Left ventricle myocardium inferior (tissue), 1 donor: ENCODE data around the gene MAB21L4. TPM values are rescaled to one million over a fixed set of nuclear protein-coding genes. Genes with fewer than 3 reads are reported as not detected.
A peak's percentile ranks its signal among the peaks of the same experiment; 100 is the strongest.

Source experiments
- DNase-seq: peaks from one replicate; pipeline ENCODE4 v3.0.0-alpha.2; 2020
- H3K27ac ChIP-seq: fragments of 200-600 bp; replicated peaks from 2 replicates; pipeline ENCODE4 v1.8.0; 2021
- H3K27me3 ChIP-seq: fragments of 200-600 bp; 2 replicates; pipeline ENCODE4 v1.8.0; 2021; ENCODE audit warnings: low read depth
- H3K36me3 ChIP-seq: fragments of 200-600 bp; 2 replicates; pipeline ENCODE4 v1.8.0; 2021
- H3K4me1 ChIP-seq: fragments of 200-600 bp; 2 replicates; pipeline ENCODE4 v1.8.0; 2021
- H3K4me3 ChIP-seq: fragments of 200-600 bp; 2 replicates; pipeline ENCODE4 v1.8.0; 2021; ENCODE audit warnings: mild to moderate bottlenecking, moderate library complexity
- H3K9me3 ChIP-seq: fragments of 200-600 bp; replicated peaks from 2 replicates; pipeline ENCODE4 v1.8.0; 2021
- intact Hi-C: fragments of 100-400 bp; cut with micrococcal nuclease; formaldehyde crosslinking; loops from one replicate; pipeline ENCODE4 v1.11.0; 2022
- total RNA-seq: library from RNA; stranded (reverse); fragmentation: NEBNext Ultra II Directional; extraction: Animal tissue kit (Norgen Biotek cat#: 25700); gene quantifications from one replicate; pipeline ENCODE4 v1.2.1, GENCODE V29; 2021
- TF ChIP-seq, protein P1 (sequence below): fragments of 200-600 bp; IDR thresholded peaks from 2 replicates; pipeline ENCODE4 v1.8.0; 2021; ENCODE audit warnings: antibody characterized with exemption, mild to moderate bottlenecking, borderline replicate concordance
- donor health status: DM: no; HTN: yes; CAD: no; lungs with severe emphysema.

The MAB21L4 gene
- total RNA-seq, 1 donor from 2014 or later, result not detected

DNA sequence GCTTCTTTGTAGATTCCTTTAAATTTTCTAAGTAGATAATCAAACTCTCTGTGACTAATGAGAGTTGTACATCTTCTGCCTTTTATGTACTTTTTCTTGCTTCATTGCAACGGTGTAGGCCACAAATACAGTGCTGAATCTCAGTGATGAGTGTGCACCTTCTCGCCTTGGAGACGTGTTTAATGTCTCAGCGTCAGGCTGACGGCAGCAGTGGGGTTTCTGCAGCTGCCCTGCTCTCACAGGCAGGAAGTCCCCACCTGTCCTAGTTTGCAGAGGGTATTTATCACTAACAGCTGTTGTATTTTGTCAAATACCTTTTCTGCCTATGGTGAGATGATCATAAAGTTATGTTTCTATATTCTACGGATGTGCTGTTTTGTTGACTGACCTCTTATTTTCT lies 14.0 kb downstream of the MAB21L4 start:
- Histone ChIP-seq H3K36me3 (no peaks in the 10 kb centered on the region), H3K27ac (no peak overlapping the region), H3K9me3 (no peaks in the 10 kb centered on the region), H3K27me3 (no peaks in the 10 kb centered on the region), H3K4me3 (no peak overlapping the region), H3K4me1 (no peaks in the 10 kb centered on the region)
- TF ChIP-seq, protein P1, sequence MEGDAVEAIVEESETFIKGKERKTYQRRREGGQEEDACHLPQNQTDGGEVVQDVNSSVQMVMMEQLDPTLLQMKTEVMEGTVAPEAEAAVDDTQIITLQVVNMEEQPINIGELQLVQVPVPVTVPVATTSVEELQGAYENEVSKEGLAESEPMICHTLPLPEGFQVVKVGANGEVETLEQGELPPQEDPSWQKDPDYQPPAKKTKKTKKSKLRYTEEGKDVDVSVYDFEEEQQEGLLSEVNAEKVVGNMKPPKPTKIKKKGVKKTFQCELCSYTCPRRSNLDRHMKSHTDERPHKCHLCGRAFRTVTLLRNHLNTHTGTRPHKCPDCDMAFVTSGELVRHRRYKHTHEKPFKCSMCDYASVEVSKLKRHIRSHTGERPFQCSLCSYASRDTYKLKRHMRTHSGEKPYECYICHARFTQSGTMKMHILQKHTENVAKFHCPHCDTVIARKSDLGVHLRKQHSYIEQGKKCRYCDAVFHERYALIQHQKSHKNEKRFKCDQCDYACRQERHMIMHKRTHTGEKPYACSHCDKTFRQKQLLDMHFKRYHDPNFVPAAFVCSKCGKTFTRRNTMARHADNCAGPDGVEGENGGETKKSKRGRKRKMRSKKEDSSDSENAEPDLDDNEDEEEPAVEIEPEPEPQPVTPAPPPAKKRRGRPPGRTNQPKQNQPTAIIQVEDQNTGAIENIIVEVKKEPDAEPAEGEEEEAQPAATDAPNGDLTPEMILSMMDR, result no peak
- intact Hi-C loops, result no loop called here
- no peak for DNase-seq

DNA sequence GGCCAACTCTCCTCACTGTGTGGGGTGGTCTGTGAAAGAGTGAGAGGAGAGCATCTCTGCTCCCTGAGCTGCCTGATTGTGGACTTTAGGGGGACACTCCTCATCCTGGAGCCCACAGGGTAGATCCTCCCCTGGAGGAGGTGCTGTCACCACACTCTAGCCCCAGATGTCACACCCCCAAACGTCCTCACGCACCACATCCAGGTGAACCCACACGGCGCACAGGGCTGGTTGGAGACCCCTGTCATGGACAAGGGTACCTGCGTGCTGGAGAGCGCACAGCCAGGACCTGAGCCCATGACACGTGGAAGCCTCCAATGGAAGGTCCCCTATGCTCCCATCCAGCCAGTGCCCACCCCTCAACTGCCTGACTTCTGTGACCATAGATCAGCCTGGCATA lies 16.9 kb downstream of the MAB21L4 start:
- no peak overlapping the region for H3K27ac ChIP-seq
- no peaks in the 10 kb centered on the region for H3K4me1 ChIP-seq
- no peak overlapping the region for H3K4me3 ChIP-seq
- TF ChIP-seq, protein P1, result no peak
- no peaks in the 10 kb centered on the region for H3K27me3 ChIP-seq
- no peak for DNase-seq
- intact Hi-C loops, result no loop called here
- H3K9me3 ChIP-seq, result no peaks in the 10 kb centered on the region
- H3K36me3 ChIP-seq, result no peaks in the 10 kb centered on the region

DNA sequence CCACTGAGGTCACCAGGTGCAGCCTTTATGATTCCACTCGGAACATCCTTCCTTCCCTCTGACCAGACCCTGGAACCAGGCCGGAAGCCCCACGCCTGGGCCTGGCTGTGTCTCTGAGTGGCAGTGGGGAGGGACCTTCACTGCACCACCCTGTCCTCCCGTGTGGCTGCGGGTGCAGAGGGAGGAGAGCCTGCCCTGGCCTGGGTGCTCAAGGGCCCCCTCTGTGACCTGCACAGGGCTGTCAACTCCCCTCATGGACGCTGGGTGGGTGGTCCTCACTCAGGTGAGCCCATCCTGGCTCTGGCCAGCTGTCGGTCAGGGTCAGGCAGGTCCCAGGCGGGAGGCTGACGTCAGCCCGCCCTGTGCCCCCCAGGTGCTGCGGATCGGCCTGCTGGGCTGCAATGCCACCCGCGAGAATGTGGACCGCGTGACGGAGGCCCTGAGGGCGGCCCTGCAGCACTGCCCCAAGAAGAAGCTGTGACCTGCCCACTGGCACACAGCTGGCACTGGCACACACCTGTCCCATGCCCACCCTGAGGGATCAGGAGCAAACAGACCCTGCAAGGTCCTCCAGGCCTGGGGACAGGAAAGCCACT lies 17.5 kb downstream of the MAB21L4 start:
- Histone ChIP-seq H3K4me1 (no peaks in the 10 kb centered on the region), H3K36me3 (no peaks in the 10 kb centered on the region), H3K4me3 (no peak overlapping the region), H3K27me3 (no peaks in the 10 kb centered on the region), H3K9me3 (no peaks in the 10 kb centered on the region), H3K27ac (no peak overlapping the region)
- intact Hi-C loops, result no loop called here
- DNase-seq, result no peak
- TF ChIP-seq, protein P1, result no peak

DNA sequence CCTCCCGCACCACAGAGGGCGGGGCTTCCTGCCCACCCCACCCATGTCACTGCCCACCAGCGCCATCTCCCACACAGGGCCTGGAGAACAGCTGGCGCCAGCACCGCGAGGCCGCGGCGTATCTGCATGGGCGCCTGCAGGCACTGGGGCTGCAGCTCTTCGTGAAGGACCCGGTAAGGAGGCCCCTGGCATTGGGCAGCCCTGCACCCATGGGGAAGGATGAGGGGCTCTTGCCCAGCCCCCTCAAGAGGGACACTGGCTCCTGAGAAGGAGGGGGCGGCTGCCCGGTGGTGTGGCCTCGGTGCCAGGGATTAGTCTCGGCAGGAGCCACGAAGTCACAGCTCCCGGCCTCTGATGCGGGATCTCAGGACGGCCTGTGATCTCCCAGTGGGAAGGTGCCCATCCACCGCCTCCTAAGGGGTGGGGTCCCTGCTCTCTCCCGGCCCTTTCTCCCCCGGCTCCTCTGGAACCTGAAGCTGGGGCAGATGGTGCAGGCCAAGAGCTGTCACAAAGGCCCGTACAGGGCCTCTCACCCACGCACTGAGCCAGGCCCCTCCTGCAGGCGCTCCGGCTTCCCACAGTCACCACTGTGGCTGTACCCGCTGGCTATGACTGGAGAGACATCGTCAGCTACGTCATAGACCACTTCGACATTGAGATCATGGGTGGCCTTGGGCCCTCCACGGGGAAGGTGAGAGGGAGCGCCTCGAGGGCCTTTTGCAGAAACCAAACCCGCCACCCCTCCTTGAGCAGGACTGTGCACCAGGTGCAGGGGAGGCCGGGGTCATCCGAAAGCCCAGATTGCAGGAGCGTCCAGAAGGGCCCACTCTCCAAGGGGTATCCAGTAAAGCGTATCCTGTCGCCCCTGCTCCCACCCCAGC lies 18.3 kb downstream of the MAB21L4 start:
- Histone ChIP-seq H3K4me3 (no peak overlapping the region), H3K4me1 (no peaks in the 10 kb centered on the region), H3K9me3 (no peaks in the 10 kb centered on the region), H3K36me3 (no peaks in the 10 kb centered on the region), H3K27ac (no peak overlapping the region), H3K27me3 (no peaks in the 10 kb centered on the region)
- DNase-seq, result peak; percentile 8
- TF ChIP-seq, protein P1, result no peak
- intact Hi-C loops, result no loop called here

DNA sequence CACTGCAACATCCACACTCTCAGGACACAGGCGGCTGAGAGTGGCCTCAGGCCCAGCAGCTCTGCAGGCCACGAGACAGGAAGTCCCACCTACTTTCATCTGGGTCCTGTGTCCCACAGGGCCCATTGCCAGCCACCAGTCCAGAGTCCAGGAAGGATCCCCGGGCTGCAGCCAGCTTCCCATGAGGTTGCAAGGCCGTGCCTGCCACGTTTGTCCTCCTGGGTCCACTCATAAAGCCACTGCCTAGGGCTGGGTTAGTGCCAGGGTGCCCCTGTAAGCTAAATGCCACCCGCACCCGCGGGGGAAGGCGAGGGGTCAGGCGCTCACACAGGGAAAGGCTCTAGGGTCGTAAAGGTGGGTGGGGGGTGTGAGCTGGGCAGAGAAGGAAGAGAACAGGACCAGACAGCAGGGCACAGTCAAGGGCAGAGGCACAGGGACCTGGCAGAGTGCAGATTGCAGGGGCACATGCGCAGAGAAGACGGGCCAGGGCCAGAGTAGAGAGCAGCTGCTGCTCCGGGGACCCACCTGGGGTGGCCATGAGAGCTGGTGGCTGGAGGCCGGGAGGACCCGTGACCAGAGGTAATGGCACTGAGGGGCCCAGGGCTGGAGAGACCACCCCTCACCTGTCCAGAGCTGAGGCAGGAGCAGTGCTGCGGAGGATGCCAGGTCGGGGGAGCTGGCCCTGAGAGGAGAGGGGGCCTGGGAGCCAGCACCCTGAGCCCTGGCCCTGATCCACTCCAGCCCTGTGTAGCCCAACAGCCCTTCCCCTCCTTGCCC lies 19.3 kb downstream of the MAB21L4 start:
- Histone ChIP-seq H3K4me3 (no peak overlapping the region), H3K27ac (no peak overlapping the region), H3K27me3 (no peaks in the 10 kb centered on the region), H3K4me1 (no peaks in the 10 kb centered on the region), H3K9me3 (no peaks in the 10 kb centered on the region), H3K36me3 (no peaks in the 10 kb centered on the region)
- intact Hi-C loops, result no loop called here
- DNase-seq, result no peak
- TF ChIP-seq, protein P1, result no peak
